HG03045 (cell line): ENCODE results near the gene LIPF.
"Not testable (repeated sequence)": the region's sequence is repeated elsewhere in the genome, so short reads cannot be mapped to it uniquely, and the experiment has no call there.

Experiments
- ATAC-seq: cut with Tn5 transposase; IDR thresholded peaks from one replicate; pipeline ENCODE4 v1.9.1; 2021; ENCODE audit warnings: mild to moderate bottlenecking, moderate library complexity; ENCODE audit not compliant: unreplicated experiment

LIPF gene

GRCh38 chr10:88664142-88664541 lies at the start of gene LIPF:
Gene LIPF, plus strand, starts transcription at chr10:88664442. Its CDS starts 2,856 bp downstream, at chr10:88667298.
- ATAC-seq = no peak

GRCh38 chr10:88616250-88616977 lies 47.8 kb upstream of the LIPF start:
- ATAC-seq = no peak

- no peak for ATAC-seq
Observed at GRCh38 chr10:88617772-88618300, 46.4 kb upstream of the LIPF start.

DNA sequence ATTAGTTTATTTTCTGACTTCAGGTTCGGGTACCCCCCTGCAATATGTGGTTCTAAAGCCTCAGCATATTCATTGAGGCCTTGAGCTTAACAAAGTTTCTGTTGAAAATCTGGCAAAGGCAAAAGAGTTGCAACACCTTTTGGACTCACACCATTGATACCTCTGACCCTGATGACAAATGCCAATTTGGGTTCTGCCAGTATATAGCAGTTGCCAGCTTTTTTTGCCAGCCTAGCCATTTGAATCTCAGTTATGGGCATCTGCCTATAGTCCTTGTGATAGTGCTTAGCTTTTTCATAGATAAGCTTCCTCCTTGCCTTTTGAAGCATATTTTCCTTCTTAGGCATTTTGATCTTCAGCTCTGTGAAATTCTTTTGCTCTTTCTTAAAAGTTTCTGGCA lies 45.7 kb upstream of the LIPF start:
- ATAC-seq = no peak

DNA sequence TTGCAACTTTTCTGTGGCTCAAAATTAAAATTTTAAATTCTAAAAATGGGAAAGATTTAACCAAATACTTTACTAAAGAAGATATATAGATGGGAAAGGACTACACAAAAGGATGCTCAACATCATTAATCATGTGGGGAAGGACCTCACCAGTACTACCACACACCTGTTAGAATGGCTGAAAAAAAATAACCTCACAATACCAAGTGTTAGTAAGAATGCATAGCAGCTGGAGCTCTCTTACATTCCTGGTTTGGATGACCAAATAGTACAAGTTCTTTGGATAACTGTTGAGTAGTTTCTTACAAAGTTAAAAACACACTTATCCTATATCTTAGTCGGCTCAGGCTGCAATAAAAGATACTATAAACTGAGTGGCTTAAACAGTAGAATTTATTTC lies 43.8 kb upstream of the LIPF start:
- no peak for ATAC-seq

DNA sequence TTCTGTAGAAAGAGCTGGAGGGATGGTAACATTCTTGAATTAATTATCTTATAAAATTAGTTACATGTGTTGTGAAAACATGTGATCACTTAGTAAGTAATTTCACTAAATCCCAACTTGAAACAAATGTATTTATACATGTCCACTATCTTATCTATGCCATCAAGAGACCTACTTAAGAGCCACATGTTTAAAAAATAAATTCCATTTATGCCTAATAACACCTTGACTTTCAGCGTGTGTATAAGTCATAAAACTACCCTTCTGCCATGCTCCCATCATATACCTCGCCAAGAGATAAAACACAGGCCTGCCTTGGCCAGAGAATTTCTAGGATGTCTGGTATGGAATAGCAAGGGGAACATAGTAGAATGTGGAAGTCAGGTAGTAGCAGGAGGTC lies 40.4 kb upstream of the LIPF start:
- no peak for ATAC-seq

DNA sequence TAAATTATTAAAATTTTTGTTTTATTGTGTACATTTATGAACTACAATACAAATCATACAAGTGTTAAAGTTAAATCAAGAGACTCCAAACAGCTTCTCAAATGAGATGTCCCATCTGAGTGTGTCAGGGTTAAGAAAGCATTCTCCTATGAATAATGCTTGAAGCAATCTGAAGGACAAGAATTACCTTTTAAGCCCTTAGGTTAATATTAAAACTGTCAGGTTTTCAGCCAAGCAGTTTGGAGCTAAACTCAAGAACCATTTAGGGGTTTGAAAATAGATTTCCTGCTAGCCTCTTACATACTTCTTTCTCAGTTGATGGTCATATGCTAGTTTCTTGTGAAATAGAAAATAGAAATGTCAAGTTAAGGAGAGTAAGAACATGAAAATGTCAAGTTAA lies 39.4 kb upstream of the LIPF start:
- no peak for ATAC-seq

DNA sequence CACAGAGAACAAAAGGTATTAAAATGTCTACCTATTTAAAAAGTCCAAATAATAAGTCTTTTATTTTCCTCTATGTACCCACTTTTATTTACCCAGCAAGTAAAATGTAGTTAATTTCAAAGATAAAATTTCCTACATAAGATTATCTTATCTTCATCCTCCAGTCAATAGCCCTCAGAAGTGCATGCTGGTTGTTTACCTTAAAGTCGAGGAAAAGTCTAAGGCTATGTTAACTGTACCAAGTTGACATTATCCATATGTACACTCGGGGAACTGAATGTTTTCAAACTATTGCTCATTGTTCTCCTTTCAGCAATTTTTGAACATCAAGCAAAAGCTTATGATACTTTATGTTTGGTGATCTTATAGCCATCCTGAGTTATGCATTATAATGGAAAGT lies 24.1 kb upstream of the LIPF start:
- no peak for ATAC-seq

GRCh38 chr10:88642209-88642608 lies 22.0 kb upstream of the LIPF start:
- no peak for ATAC-seq

DNA sequence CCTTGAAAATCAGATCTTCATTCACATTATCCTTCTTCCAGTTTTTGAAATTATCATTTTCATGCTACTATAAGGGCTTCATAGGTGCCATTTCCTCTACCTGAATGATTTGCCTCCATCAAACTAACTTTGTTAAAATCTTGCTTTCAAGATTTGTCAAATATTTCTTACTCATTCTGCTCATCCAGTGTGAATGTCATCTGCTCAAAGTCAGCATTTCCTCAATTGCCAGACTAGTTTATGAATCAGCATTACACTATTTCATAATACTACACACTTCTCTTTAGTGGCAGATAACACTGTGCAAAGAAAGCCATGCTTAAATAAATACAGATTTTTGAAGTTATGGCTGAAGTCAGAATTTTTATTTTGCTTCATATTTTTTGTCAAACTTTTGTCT lies 21.3 kb upstream of the LIPF start:
- no peak for ATAC-seq

- ATAC-seq = no peak
Observed at GRCh38 chr10:88647061-88647615, 17.1 kb upstream of the LIPF start.

DNA sequence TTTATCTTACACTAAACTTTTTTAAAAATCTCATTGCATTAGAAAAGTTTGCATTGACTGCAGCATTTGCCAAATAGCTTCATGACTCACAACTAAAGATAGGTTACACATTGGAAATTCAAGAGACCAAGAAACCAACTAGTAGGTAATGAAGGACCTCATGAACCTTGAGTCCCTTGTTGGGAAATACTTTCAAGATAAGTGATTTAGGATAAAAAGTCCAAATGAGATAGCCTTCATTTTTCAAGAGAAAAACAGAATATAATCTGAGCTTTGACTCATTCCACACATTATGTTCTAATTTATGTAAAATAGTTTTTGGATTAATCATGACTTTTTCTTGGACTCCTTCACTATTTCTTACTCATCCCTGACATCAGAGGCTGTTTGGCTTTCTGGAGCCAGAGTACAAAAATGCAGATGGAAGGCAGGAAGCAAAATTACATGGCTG lies 13.1 kb upstream of the LIPF start:
- ATAC-seq = no peak

GRCh38 chr10:88652616-88653015 lies 11.6 kb upstream of the LIPF start:
- no peak for ATAC-seq

GRCh38 chr10:88657901-88658300 lies 6.3 kb upstream of the LIPF start:
- ATAC-seq = no peak

DNA sequence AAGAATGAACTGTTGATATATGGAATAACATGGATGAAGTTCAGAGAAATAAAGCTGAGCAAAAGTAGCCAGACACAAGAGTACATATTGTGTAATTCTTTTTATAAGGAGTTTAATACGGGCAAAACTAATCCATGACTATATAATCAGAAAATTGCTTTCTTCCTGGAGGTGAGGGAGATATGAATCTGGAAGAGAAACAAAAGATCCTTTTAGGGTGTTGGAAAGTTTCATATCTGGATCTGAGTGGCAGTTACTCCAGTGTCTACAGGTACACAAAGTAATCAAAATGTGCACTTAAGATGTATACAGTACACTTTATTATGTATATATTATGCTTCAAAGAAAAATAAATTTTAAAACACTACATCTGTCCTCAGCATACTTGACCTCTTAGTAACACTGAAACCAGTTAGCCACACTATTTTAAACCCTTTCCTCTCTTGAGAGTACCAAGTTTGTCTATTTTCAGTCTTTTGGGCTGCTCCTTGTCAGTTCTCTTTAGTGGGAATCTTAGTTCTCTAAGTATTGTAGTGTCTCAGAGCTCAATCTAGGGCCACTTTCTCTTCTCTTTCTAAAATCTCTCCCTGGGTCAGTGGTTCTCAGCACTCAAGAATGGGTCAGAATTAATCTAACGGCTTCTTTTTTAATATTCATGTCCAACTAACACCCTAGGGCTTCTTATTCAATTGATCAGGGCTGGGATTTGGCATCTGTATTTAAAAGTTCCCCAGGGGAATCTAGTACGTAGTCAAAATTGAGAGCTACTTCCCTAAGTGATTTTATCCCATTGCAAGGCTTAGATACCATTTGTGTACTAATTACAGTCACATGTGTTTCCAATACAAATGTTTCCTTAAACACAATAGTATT lies 4.3 kb upstream of the LIPF start:
- no peak for ATAC-seq

GRCh38 chr10:88660598-88660884 lies 3.7 kb upstream of the LIPF start:
- no peak for ATAC-seq

- no peak for ATAC-seq
Observed at GRCh38 chr10:88661018-88661417, 3.2 kb upstream of the LIPF start.

DNA sequence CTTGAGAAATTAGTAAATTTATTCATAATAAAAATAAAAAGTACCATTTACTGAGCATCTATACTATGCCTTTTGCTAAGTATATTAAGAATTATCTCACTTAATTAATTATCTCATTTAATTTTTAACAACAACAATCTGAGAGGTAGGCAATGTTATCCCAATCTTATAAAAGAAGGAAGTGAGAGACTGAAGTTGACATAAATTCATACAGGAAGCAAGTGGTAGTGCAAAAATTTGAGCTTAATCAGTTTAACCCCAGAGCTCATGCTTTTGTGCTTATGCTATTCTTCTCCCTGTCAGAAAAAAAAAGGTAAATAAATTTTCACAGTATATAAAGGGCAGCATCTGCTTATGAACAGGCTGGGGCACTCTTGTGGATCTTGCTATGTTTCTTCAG lies 2.7 kb upstream of the LIPF start:
- ATAC-seq = no peak

DNA sequence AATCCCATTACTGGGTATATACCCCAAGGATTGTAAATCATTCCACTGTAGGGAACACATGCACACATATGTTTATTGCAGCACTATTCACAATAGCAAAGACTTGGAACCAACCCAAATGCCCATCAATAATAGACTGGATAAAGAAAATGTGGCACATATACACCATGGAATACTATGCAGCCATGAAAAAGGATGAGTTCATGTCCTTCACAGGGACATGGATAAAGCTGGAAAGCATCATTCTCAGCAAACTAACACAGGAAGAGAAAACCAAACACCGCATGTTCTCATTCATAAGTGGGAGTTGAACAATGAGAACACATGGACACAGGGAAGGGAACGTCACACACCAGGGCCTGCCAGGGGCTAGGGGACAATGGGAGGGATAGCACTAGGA lies 1.1 kb upstream of the LIPF start:
- ATAC-seq = not testable (repeated sequence)

GRCh38 chr10:88668465-88668864 lies 4.2 kb downstream of the LIPF start:
- no peak for ATAC-seq

- ATAC-seq = peak; percentile 74
Observed at GRCh38 chr10:88670497-88670896, 6.3 kb downstream of the LIPF start.

GRCh38 chr10:88672041-88672440 lies 7.8 kb downstream of the LIPF start:
- ATAC-seq = no peak
